ENCODE data around the gene FHIT.
A peak's percentile ranks its signal among the peaks of the same experiment; 100 is the strongest.
"Not testable (repeated sequence)": the region's sequence is repeated elsewhere in the genome, so short reads cannot be mapped to it uniquely, and the experiment has no call there.

Gene FHIT

DNA sequence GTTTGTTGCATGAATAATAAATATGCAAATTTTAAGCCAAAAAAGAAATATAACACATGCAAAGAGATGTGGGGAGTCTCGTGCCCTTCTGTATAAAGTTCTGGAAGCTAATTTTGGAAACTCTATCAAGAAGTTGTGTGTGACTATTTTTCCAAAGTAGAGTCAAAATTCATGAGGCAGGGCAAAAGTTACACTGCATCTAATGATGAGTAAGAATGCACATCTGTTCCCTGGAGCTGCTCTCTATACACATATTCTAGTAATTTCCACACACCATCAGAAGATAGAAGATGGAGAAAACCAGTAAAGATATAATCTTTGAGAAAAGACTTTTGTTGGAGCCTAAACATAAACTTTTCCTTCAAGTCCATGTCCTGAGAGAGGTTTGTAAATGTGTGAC is 199.6 kb downstream of the FHIT start:
- DNase-seq: no peak

DNA sequence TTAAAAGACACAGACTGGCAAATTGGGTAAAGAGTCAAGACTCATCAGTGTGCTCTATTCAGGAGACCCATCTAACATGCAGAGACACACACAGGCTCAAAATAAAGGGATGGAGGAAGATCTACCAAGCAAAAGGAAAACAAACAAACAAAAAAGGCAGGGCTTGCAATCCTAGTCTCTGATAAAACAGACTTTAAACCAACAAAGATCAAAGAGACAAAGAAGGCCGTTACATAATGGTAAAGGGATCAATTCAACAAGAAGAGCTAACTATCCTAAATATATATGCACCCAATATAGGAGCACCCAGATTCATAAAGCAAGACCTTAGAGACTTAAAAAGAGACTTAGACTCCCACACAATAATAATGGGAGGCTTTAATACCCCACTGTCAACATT is 206.1 kb downstream of the FHIT start:
- not testable (repeated sequence) for DNase-seq

DNA sequence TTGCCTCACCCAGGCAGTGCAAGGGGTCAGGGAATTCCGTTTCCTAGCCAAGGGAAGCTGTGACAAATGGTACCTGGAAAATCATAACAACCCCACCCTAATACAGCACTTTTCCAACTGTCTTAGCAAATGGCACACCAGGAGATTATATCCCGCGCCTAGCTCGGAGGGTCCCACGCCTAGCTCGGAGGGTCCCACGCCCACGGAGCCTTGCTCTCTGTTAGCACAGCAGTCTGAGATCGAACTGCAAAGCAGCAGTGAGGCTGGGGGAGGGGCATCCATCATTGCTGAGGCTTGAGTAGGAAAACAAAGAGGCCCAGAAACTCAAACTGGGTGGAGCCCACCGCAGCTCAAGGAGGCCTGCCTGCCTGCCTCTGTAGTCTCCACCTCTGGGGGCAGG is 208.1 kb downstream of the FHIT start:
- DNase-seq: no peak

DNA sequence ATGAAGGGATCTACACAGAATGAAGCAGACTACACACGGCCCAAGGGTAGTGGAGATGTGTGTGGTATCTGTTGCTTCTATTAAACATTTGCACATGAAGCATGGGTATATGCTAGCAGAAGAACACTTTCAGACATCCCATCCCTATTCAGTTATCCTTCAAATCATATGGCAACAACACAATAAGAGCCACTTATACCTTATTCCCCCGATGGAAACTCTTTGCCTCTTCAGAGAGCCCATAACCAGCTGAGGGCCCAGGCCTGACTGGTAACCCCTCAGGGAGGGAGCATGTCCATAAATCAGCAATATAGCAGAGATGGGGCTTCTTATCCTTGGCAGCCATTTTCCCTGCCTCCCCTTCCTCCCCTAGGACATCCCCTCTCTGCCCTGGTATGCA is 210.6 kb downstream of the FHIT start:
- no peak for DNase-seq

DNA sequence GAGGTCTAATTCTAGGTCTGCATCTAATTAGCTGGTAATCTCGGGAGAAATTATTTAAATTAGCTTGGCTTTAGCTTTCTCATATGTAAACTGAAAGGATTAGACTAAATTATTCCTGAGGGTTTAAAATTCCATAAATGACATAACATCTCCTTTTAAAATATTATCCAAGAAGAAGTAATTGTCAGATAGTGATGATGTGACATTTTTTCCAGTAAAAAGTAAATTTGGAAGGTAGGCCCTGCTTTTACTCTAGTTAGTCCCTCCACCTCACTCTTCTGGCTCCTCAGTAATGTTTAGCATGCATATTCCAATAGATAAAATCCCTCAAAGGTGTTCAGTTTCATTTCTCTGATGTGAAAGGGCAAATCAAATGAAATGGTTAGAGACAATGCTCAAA is 215.7 kb downstream of the FHIT start:
- no peak for DNase-seq

DNA sequence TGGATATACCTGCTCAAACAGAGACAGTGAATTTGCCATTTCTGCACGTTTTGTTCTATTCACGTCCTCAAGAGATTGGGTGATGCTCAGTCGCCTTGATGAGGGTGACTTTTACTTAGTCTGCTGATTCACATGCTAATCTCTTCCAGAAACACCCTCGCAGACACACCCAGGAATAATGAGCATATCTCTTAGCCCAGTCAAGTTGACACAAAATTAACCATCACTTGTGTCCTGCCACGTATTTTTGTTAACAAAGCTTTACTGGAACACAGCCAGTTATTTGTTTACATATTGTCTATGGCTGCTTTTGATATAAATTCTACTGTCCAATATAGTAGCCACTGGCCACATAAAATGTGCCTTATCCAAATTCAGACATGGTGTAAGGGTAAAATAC is 218.3 kb downstream of the FHIT start:
- no peak for DNase-seq

DNA sequence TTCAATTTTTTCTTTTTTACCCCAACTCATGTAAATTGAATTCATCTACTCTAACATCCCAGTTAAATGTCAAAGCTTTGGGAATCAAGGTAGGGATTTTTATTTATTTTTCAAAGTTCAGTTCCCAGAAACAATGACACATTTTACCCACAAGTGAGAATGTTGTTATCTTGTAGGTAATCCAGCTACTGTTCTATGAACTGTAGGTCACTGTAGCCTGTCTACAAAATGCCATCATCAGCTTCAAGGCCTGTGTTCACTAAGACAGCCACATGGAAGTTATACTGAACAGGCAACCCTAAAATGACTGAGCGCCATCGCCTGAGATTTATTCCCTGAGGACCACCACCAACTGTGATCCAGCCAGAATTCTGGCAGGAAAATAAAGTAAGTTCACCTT is 219.7 kb downstream of the FHIT start:
- no peak for DNase-seq

DNA sequence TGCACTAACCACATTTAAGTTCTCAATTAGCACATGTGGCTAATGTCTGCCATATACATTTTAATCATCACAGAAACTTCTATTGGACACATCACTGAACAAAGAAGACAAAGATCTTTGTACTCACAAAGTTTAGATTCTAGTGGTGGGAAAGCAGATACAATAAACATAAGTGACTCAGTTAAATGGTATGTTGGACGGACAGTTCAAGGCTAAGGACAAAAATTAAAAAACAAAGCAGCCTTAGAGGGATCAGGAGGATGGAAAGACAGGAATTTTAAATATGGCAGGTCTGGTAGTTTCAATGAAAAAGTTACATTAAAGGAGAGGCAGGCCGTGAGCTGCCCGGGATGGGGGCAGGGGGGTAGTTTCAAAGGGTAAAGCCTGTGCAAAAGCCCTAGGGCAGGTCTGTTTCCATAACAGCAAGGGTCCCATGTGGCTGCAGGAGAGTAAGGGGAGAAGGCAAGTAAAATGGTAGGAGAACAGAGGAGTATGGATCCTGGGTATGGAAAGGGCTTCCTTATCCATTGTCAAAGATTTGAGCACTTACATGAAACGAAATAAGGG is 220.7 kb downstream of the FHIT start:
- DNase-seq: no peak

DNA sequence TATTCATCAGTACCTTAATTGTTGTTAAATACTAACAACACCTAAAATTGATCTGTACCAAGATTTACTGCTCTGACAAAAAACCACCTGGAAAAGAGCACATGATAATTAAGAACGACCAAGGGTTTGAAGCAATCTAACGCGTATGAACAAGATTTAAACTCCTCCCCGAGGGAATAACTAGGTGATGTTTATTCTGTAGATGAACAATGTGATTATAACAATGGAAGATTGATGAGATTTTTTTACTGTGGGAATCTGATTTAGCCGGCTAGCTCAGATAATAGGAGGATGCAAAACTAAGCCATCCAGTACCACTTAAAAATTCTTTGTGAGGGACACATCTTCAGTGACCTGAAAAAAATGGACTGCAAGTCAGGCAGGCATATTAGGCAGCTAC is 222.1 kb downstream of the FHIT start:
- no peak for DNase-seq

DNA sequence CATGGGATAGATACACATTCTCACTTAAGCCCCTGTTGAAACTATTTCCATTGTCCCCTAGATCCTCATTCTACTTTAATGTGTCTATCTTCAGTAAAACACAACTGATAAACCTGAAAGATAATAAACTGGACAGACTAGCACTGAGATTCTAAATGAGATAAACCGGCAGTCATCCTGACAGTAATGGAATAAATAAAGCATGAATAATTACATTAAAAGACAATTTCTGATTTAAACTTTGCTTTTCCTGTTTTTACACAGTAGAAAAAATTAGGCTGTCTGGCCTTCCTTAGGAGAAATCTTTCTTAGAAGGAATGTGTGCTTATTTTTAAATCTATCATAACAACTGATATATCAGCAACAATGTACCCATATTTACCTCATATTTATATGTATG is 232.4 kb downstream of the FHIT start:
- DNase-seq: no peak

DNA sequence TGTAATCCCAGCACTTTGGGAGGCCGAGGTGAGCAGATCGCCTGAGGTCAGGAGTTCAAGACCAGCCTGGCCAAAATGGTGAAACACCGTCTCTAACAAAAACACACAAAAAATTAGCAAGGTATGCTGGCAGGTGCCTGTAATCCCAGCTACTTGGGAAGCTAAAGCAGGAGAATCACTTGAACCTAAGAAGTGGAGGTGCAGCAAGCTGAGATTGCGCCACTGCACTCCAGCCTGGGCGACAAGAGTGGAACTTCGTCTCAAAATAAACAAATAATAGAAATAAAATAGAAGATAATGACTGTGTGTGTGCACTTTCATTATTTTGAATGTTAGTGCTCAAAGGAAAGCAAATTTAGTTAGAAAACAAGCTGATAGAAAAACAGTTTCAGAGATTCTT is 234.2 kb downstream of the FHIT start:
- not testable (repeated sequence) for DNase-seq

DNA sequence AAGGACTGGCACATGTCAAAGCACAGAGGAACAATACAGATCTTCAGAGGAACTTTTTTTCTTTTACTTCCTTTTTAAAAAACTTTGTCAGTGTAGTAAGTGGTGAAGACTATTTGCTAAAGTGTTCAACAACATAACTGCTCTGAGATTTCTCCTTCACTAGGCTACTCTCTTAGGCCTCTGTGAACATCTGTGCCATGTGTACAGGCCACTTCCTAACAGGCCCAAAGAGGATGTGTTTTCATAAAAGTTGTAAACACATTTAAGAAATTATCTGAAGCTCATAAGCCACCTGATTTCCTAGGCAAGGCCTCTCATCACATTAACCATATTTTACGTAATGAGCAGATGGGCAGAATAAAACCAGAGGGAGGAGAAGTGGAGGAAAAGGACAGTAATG is 235.4 kb downstream of the FHIT start:
- DNase-seq: no peak

DNA sequence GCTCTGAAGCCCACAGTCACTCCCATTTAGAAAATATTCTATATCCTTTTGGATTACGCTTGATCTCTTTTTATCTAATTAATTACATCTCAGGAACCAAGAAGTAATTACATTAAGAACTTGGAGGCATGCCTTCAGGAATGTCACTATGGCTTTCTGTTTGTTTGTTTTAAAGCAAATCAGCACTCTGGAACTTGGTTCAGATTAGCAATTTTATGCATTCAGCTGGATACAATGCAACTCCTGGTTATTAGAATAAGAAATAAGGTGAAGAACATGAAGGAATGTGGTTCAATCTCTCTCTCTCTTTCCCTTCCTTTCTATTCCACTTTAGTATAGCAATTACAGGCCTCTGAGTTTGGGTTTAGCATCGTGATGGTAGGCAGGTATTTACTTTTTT is 235.8 kb downstream of the FHIT start:
- no peak for DNase-seq

DNA sequence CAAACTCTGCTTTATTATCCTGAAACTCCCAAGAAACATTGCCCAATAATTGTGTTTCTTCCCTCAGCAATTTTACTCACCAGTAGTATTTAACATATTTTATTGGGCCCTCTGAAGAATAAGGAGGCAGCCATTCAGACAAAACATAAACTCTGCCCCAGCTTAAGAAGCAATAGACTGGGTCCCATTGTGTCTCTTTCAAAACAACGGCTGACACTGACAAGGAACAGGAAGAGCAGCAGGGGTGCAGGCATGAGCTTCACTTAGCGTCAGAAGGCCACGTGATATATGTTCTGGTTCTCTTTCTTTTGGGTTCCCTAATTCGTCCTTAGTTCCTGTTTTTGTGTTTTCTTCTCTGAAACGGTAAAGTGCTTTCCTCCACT is 242.3 kb downstream of the FHIT start:
- no peak for DNase-seq

DNA sequence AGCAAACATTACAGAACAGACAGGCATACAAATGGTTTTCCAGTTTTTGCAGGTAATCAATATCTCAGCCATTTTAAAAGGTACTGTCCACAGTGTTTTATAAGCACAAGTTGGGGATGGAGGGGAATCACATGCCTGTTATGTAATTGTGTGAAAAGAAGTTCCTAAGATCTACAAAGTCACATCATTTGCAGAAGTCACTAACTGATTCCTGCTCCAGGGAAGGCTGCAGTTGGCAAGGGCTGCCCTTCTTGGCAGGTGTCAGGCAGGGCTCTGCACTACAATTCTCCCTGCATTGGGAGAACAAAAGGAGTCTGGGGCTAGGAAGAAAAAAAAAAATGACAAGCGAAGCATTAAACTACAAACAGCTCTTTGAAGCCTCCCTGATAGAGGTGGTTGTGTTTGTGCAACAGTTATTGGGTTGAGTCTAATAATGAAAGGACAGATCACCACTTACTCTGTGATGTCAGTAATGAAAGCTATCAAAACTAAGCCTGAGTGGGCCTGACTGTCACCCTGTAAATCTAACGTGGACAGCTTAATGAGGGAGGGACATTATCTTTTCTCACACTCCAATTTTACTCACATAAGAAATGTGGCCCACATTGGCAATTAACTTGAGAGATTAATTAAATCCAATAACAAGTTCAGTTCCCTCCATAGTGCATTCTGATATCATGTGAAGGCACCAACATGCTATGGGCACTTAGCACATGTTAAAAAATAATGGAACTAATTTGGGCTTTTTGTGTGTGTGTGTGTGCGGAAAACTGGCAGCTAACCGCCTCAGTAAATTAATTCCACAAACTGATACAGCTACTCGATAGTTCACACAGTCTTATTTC is 242.9 kb downstream of the FHIT start:
- no peak for DNase-seq

DNA sequence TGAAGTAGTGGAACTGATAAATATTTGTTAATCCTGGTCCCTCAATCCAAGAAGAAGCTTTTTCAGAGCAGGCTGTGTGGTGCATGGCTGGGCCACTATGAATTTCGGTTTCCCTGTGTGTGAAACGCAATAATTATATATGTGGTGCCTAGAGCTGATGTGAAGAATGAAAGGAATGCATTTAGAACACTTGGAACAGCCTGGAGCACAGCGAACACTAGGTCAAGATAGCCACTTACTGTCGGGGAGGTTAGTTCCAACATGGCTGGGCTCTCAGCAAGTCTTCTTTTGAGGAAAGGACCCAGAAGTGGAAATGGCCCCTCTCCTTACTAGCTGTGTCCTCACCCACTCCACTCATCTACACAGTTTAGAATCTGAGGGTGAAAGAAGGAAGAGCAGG is 245.7 kb downstream of the FHIT start:
- DNase-seq: no peak

DNA sequence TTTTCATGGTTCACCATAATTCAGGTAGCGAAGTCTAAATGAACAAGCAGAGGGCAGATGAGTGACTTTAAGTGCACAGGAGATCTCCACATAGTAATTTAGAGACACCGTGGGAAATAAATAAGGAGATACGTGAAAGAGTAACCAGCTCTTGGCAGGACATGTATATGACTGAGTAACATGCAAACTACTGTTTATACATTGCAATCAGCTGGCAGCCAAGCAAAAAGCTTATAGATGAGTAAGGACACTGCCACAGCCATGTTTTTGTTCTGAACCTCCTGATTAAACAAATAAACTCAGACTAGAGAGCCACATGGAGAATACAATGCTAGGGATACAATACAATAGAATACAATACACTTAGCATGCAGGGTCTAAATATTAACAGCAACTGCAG is 252.4 kb downstream of the FHIT start:
- DNase-seq: no peak

DNA sequence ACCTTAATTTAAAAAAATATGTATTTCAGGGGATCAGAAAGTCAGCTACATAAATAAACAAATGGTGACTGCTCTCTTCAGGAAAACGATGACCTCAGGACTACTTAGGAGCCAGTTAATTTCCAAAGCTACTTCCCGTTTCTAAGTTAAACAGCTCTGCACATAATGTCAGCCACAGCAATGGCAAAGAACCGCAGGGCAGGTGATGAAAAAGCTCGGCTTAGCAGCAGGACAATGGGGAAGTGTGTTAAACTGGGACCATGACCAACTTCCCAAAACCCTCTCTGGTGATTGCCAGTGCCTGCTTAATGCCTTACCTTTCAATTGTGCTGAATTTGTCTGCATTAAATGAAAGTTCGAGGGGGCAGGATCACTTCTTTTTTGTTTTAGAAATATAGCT is 258.9 kb downstream of the FHIT start:
- DNase-seq: peak; percentile 31

DNA sequence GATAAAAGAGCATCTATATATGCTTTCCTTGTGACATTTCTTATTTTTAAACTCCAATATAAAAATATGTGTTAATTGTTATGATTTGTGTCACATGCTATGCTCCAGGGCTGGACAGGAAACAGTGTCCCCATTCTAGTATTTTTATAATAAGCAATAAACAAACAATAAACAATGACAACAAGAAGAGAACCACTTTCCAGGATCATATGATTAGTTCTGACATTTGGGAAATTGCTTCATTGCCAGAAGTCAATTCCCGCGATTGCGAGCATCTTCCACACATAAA is 260.9 kb downstream of the FHIT start:
- no peak for DNase-seq

DNA sequence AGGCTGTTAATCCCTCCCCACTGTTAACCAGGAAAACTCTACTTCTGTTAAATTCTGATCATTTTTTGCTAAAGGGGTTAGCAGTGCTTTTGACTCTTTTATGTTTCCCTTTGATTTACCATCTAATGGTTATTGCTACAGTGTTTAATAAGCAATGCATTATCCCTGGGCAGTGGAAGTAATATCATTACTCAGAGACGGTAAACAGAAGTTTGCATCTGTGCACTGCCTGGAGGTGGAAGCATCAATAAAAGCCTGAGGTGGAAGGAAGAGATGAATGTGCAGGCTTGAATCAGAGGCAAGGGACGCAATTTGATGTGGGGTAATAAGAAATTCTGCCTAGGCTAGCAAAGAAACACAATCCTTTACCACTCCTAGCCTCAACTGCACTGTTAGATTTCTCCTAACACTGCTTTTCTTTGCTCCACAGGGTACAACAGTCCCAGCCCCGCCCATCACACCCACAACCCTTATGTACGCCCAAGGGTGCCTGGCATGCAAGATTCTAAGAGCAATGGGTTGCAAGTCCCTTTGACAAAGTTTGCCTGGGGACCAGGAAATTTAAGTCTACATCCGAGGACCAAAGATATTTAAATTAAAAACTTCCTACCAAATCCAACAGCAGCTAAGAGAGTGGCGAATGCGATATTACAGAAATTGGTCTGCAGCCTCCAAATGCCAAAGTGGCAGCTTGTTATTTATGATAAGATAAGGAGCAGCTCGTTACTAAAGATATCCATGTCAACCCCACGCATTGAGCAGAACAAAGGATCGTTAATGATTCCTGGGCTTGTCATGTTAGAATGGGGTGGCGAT is 261.4 kb downstream of the FHIT start:
- no peak for DNase-seq

DNA sequence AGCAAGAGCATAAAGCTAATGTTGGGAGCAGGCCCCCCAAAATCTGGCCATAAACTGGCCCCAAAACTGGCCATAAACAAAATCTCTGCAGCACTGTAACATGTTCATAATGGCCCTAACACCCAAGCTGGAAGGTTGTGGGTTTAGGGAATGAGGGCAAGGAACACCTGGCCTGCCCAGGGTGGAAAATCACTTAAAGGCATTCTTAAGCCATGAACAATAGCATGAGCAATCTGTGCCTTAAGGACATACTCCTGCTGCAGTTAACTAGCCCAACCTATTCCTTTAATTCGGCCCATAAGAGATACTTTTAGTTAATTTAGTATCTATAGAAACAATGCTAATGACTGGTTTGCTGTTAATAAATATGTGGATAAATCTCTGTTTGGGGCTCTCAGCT is 264.1 kb downstream of the FHIT start:
- DNase-seq: not testable (repeated sequence)

DNA sequence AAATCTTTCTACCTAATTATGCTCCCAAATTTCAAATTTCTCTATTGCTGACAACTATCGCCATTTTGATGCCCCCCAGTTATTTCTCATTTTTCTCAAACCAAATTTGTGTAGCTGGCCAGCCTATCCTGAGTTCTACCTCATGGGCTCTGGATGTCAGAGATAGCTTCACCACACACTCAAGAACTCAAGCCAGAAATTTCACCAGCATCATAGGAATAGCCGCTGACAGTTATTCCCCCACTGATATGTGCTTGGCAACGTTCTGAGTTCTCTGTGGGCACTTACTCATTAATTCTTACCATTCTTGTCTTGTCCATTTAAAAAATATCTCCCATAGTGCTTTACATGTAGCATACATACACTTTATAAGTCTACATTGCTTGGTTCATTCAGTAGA is 264.7 kb downstream of the FHIT start:
- no peak for DNase-seq

DNA sequence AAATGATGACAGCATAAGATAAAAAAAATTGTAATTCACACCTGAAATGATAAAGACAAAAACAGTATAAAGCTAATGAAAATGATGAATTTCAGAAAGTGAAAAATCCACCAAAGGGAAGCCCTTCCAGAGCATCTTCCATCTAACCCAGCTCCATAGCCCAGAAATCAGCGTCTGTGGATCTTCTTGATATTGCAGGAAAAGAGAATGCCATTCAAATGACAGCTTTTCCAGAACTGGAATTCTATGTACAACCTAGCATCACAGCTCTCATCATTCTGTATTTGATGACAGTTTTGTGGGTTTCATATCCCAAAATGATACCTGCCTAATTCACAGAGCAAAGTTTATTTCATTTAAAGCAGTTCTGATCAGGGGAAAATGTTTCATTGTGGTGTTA is 267.3 kb downstream of the FHIT start:
- DNase-seq: no peak

DNA sequence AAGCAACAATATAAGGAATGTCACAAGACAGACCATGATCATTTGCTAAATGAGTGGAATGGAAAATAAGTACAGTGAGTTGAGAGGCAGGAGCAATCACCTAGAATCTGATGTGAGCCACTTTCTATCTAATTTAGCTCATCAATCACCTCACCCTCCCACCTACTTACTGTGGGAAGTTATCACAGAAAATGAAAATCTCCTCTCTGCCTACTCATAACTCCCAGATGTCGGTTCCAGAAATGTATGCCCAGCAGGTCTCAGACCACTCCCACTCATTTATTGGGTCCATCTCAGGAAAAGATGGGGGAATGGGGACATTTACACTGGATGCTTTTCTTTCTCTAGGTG is 270.9 kb downstream of the FHIT start:
- DNase-seq: no peak

Measured in NCI-H1048 (cell line).